Epithelial cell of proximal tubule (primary cell): ENCODE measurements around the gene HELZ. TPM values are rescaled to one million over a fixed set of nuclear protein-coding genes. Genes with fewer than 3 reads are reported as not detected.
"Not testable (repeated sequence)": the region's sequence is repeated elsewhere in the genome, so short reads cannot be mapped to it uniquely, and the experiment has no call there.

ENCODE experiments used
- DNase-seq: peaks from one replicate; pipeline ENCODE4 v3.0.0-alpha.2; 2011; ENCODE audit warnings: low read depth
- H3K4me3 ChIP-seq: 2 replicates; pipeline ENCODE4 v1.5.1; 2011; ENCODE audit warnings: low read depth, mild to moderate bottlenecking, low read length
- CTCF ChIP-seq: conservative IDR thresholded peaks from 2 replicates; pipeline ENCODE4 v1.5.1; 2012; ENCODE audit warnings: low read depth, mild to moderate bottlenecking, low read length
- total RNA-seq: library from RNA; depleted of rRNA; stranded (reverse); fragments of >200 nt; gene quantifications from 2 replicates; pipeline ENCODE4 v1.2.3, GENCODE V29; 2015

Gene HELZ
- 14.8 and 31.1 TPM in 2 replicates for total RNA-seq

GRCh38 chr17:67245073-67245693 lies at the start of gene HELZ:
Gene HELZ (minus strand): TSS chr17:67245196. CDS start chr17:67218804, 26,392 bp downstream.
- peak within 1 kb of the TSS; percentile 91 for H3K4me3 ChIP-seq
- TF ChIP-seq CTCF = no peak
- DNase-seq = peak; percentile 31

GRCh38 chr17:67293251-67294203 lies 48.5 kb upstream of the HELZ start:
- no peak for DNase-seq
- H3K4me3 ChIP-seq = peak overlapping the region; percentile 30
- peak; percentile 86 for TF ChIP-seq CTCF

- no peak overlapping the region for H3K4me3 ChIP-seq
- DNase-seq = no peak
- TF ChIP-seq CTCF = no peak
These were observed 45.8 kb upstream of the HELZ start for GRCh38 chr17:67290711-67291291.

GRCh38 chr17:67290244-67290643 lies 45.2 kb upstream of the HELZ start:
- no peak for TF ChIP-seq CTCF
- H3K4me3 ChIP-seq = no peak overlapping the region
- DNase-seq = no peak

- no peak for DNase-seq
- no peak overlapping the region for H3K4me3 ChIP-seq
- TF ChIP-seq CTCF = no peak
These were observed 44.3 kb upstream of the HELZ start for GRCh38 chr17:67289181-67289876.

GRCh38 chr17:67286826-67287225 lies 41.8 kb upstream of the HELZ start:
- H3K4me3 ChIP-seq, DNase-seq: not testable (repeated sequence)

- no peak overlapping the region for H3K4me3 ChIP-seq
- no peak for DNase-seq
- no peak for TF ChIP-seq CTCF
These were observed 40.4 kb upstream of the HELZ start for GRCh38 chr17:67285360-67285759.
